Lower leg skin (tissue), 4 donors: Measurements from ENCODE around the gene MYT1. TPM values are rescaled to one million over a fixed set of nuclear protein-coding genes. Genes with fewer than 3 reads are reported as not detected.
"Not testable (repeated sequence)": the region's sequence is repeated elsewhere in the genome, so short reads cannot be mapped to it uniquely, and the experiment has no call there.

Experiments
- DNase-seq, 2 donors: peaks; one replicate each; pipeline ENCODE4 v3.0.0-alpha.2; 2019; ENCODE audit warnings: low spot score in 2 of 2
- H3K4me3 ChIP-seq: fragments of 200-600 bp; sonication (generic); 2 replicates; pipeline ENCODE4 v1.5.1; 2017; ENCODE audit warnings: mild to moderate bottlenecking, low read depth; ENCODE audit not compliant: poor library complexity, severe bottlenecking
- POLR2A ChIP-seq, 2 donors: fragments of 450-650 bp; IDR thresholded peaks; one replicate each; pipeline ENCODE4 v1.6.1; 2016 to 2017; ENCODE audit warnings: antibody characterized with exemption in 2 of 2, mild to moderate bottlenecking in 1 of 2, moderate library complexity in 1 of 2
- WGBS, 2 donors: methylation state at CpG; one replicate each; pipeline ENCODE4 v1.1.5; 2018; 5-methylcytosine and 5-hydroxymethylcytosine counted together
- intact Hi-C: fragments of 100-400 bp; cut with DNase I; formaldehyde crosslinking; loops from one replicate; pipeline ENCODE4 v1.15.0; 2023; ENCODE audit warnings: low total_unique reads
- total RNA-seq, 4 donors: library from RNA; depleted of rRNA; stranded (reverse); fragments of >200 nt; gene quantifications; one replicate each; pipeline ENCODE4 v1.1.0, GENCODE V29; 2016
- TF ChIP-seq, protein P1 (sequence below), 3 donors: fragments of 450-650 bp; IDR thresholded peaks; one replicate each; pipeline ENCODE4 v1.5.1; 2016; ENCODE audit warnings: antibody characterized with exemption in 3 of 3, mild to moderate bottlenecking in 3 of 3, moderate library complexity in 2 of 3

The MYT1 gene
- total RNA-seq, 4 donors from 2014 or later, result 0.26 TPM; not detected in 3

DNA sequence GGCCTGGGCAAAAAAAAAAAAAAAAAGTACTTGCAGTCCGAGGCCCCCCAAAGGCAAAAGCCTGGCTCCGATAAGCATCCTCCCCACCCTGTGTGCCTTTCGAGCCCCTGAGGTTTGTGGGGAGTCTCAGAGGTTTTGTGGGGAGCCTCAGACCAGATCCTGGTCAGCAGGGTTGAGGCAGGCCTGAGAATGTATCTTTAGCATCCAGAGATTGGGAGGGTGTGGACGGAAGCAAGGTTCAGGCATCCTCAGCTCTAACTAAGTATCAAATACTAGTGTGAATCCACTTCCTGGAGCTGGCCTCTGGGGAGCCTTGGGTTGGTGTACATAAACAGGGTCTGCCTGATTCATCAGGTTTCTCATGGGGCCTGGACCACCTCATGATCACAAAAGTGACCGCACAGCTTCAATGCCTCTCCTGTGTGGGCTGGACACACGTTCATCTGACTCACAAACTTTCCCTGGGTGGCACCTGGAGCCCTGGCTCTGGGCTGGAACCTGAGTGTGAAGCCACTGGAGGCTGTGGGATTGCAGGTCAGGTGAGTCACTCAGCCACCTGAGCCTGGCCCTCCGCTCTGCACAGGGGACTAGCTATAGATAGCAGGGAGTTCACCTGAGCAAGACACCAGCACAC is 115.7 kb downstream of the MYT1 start:
- no peak for DNase-seq
- WGBS, 2 donors, result 81 to 90% methylated on average over 7 of the region's 7 CpGs
- TF ChIP-seq, protein P1, sequence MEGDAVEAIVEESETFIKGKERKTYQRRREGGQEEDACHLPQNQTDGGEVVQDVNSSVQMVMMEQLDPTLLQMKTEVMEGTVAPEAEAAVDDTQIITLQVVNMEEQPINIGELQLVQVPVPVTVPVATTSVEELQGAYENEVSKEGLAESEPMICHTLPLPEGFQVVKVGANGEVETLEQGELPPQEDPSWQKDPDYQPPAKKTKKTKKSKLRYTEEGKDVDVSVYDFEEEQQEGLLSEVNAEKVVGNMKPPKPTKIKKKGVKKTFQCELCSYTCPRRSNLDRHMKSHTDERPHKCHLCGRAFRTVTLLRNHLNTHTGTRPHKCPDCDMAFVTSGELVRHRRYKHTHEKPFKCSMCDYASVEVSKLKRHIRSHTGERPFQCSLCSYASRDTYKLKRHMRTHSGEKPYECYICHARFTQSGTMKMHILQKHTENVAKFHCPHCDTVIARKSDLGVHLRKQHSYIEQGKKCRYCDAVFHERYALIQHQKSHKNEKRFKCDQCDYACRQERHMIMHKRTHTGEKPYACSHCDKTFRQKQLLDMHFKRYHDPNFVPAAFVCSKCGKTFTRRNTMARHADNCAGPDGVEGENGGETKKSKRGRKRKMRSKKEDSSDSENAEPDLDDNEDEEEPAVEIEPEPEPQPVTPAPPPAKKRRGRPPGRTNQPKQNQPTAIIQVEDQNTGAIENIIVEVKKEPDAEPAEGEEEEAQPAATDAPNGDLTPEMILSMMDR (IDR thresholded peaks at IDR 0.05), result no peak
- no peak for TF ChIP-seq POLR2A (IDR thresholded peaks at IDR 0.05)
- intact Hi-C loops, result no loop called here
- no peak overlapping the region for H3K4me3 ChIP-seq

DNA sequence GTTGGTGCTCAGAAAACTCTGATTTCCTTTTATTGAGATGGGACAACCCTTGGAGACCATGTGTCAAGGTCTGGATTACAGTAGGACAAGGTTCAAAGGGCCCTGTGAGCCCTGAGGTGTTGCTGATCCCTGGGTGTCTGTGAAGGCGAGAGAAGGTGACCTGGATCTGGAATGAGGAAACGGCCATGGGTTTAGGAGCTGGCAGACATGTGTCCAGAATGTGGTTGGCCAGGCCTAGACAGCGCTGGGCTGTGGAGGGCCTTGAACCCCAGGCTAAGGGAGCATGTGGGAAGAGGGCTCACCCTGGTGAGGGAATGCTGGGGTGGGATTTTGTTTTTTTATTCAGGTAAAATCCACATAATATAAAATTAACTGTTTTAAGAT is 116.2 kb downstream of the MYT1 start:
- TF ChIP-seq, protein P1 (IDR thresholded peaks at IDR 0.05), result no peak
- no peak overlapping the region for H3K4me3 ChIP-seq
- DNase-seq, result no peak
- WGBS, 2 donors, result 85 to 88% methylated on average over 3 of the region's 3 CpGs
- intact Hi-C loops, result no loop called here

DNA sequence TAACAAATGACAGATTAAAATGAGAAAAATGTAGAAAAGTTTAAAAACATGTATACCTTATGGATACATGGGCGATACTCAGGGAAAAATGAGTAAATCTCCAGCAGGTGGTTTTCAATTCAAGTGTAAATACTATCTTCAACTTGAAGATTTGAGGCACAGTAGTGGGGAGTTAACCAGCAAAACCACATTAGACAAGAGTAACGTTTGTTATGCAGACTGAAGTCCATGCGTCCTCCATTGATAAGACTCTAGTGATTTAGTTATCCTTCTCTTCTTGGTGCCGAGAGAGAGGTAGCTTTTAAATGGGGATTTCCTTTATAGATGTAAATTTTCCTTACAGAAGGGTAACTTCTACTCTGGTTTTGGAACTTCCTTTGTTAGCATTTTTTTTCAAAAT is 119.4 kb downstream of the MYT1 start:
- intact Hi-C loops, result no loop called here
- no peak overlapping the region for H3K4me3 ChIP-seq
- TF ChIP-seq, protein P1 (IDR thresholded peaks at IDR 0.05), result no peak
- TF ChIP-seq POLR2A (IDR thresholded peaks at IDR 0.05), result no peak
- WGBS, 2 donors, result 66 to 73% methylated on average over 4 of the region's 4 CpGs
- no peak for DNase-seq

DNA sequence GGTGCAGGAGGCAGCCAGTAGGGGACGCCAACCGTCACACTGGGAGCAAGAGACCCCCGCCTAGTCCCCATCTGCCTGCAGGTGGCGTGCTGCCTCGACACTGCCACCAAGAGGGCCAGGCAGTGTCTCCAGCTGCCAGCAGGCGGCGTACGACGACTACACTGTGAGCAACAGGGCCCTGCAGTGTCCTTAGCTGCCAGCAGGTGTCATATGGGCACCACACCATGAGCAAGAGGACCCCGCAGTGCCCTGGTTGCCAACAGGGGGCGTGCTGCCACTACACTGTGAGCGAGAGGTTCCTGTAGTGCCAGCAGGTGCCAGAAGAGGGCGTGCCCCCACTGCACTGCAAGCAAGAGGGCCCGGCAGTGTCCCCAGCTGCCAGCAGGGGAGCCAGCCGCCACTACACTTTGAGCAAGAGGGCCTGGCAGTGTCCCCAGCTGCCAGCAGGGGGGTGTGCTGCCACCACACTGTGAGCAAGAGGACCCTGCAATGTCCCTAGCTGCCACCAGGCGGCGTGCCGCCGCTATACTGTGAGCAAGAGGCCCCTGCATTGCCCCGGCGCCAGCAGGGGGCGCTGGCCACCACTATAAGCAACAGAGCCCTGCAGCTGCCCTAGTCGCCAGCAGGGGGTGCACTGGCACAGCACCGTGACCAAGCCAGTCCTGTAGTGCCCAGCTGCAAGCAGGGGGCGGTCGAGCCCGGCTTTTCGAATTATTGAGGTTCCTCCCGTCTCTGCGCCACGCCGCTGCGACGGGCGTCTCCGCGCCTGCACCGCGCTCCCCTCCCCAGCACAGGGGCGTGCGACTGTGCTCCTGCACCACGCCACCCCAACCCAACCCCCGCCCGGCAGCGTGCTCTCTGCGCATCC is 121.6 kb downstream of the MYT1 start:
- WGBS, 2 donors, result 84 to 91% methylated on average over 27 to 42 of the region's 46 CpGs
- peak; percentile 32 to 86 for DNase-seq

DNA sequence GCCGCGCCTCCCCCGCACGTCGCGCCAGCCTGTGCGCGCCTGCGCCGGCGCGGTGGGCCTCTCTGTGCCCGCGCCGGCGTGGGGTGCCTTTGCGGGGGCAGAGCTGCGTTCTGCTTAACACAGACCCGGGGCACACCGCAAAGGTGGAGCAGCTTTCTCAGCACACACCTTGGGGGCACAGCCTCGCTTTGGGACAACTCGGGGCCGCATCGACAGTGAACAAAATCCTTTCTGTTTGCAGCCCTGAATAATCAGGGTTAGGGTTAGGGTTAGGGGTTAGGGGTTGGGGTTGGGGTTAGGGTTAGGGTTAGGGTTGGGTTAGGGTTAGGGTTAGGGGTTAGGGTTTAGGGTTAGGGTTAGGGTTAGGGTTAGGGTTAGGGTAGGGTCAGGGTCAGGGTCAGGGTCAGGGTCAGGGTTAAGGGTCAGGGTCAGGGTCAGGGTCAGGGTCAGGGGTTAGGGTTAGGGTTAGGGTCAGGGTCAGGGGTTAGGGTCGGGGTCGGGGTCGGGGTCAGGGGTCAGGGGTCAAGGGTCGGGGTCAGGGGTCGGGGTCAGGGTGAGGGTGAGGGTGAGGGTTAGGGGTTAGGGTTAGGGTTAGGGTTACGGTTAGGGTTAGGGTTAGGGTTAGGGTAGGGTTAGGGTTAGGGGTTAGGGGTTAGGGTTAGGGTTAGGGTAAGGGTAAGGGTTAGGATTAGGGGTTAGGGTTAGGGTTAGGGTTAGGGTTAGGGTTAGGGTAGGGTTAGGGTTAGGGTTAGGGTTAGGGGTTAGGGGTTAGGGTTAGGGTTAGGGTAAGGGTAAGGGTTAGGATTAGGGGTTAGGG is 122.4 kb downstream of the MYT1 start:
- H3K4me3 ChIP-seq, intact Hi-C loops, DNase-seq: not testable (repeated sequence)
- WGBS, 2 donors, result 92 to 95% methylated on average over 24 to 29 of the region's 30 CpGs

More for the DNA sequence above, 121.6 kb downstream of the MYT1 start:
- TF ChIP-seq, protein P1 (IDR thresholded peaks at IDR 0.05), result peak in 1 of 3 donors; percentile 61
- intact Hi-C loops, H3K4me3 ChIP-seq: not testable (repeated sequence)

DNA sequence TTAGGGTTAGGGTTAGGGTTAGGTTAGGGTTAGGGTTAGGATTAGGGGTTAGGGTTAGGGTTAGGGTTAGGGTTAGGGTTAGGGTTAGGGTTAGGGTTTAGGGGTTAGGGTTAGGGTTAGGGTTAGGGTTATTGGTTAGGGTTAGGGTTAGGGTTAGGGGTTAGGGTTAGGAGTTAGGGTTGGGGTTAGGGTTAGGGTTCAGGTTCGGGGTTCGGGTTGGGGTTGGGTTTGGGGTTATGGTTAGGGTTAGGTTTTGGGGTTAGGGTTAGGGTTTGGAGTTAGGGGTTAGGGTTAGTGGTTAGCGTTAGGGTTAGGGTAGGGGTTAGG is 123.0 kb downstream of the MYT1 start:
- H3K4me3 ChIP-seq, intact Hi-C loops, DNase-seq: not testable (repeated sequence)
- WGBS, 2 donors, result 94 to 100% methylated on average over 3 of the region's 3 CpGs

Other genes with a start within 250 kb of the MYT1 start
- 10 to 100 TPM; 28.1 to 44.3 (median 33.6) TPM for gene UCKL1, start 208.0 kb upstream of the MYT1 start, total RNA-seq
- gene ZNF512B, start 194.5 kb upstream of the MYT1 start, total RNA-seq, result 10 to 100 TPM; 15.3 to 19.8 (median 16.7) TPM
- 10 to 100 TPM in 3 of 4 donors, 1 to 10 TPM in 1; 8.1 to 11.3 (median 10.6) TPM for gene SAMD10, start 184.8 kb upstream of the MYT1 start, total RNA-seq
- 10 to 100 TPM; 66.8 to 88.3 (median 79.1) TPM for gene PRPF6, start 183.3 kb upstream of the MYT1 start, total RNA-seq
- gene C20orf204, start 128.3 kb upstream of the MYT1 start, total RNA-seq, result 1 to 10 TPM in 1 of 4 donors, under 1 TPM in 3; 0.39 to 1.8 (median 0.66) TPM
- 1 to 10 TPM; 1.1 to 7.3 (median 4.3) TPM for gene SOX18, start 114.8 kb upstream of the MYT1 start, total RNA-seq
- gene TCEA2, start 101.3 kb upstream of the MYT1 start, total RNA-seq, result 10 to 100 TPM; 16.5 to 52.3 (median 22.8) TPM
- 10 to 100 TPM; 10.4 to 26.4 (median 16.6) TPM for gene RGS19, start 84.9 kb upstream of the MYT1 start, total RNA-seq
- gene OPRL1, start 84.4 kb upstream of the MYT1 start, total RNA-seq, result under 1 TPM; 0.15 to 0.88 (median 0.28) TPM
- under 1 TPM in 1 of 4 donors, not detected in 3; 0.91 TPM for gene LKAAEAR1, start 80.1 kb upstream of the MYT1 start, total RNA-seq
- not detected for gene NPBWR2, start 56.9 kb upstream of the MYT1 start, total RNA-seq
- gene PCMTD2, start 91.3 kb downstream of the MYT1 start, total RNA-seq, result 100 to 1,000 TPM in 3 of 4 donors, 10 to 100 TPM in 1; 87.5 to 164 (median 132) TPM